SIG-M5 (cell line): ENCODE measurements around the gene MFSD1.

Experiments
- DNase-seq: peaks from one replicate; lab custom pipeline; 2025; lab: John Stamatoyannopoulos, UW

The MFSD1 gene

DNA sequence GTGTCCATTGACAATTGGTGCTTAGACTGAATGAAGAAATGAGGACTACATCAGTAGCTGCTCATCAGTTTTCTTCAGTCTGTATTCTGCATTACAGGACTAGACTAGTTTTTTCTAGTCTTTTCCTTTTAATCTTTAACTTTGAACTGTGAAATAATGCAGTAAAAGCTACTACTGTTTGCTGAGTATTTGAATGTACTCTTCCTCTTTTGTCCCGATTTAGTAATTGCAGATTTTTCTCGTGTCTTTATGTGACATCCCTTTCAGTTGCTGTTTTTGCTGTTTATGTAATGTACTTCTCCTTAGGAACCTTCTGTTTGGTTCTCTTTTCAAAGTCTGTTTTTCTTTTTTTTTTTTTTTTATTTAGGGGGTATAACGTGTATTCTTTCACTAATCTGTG lies 17.4 kb downstream of the MFSD1 start:
- no peak for DNase-seq

- DNase-seq: no peak
Observed at GRCh38 chr3:158820521-158820920, 18.7 kb downstream of the MFSD1 start.

DNA sequence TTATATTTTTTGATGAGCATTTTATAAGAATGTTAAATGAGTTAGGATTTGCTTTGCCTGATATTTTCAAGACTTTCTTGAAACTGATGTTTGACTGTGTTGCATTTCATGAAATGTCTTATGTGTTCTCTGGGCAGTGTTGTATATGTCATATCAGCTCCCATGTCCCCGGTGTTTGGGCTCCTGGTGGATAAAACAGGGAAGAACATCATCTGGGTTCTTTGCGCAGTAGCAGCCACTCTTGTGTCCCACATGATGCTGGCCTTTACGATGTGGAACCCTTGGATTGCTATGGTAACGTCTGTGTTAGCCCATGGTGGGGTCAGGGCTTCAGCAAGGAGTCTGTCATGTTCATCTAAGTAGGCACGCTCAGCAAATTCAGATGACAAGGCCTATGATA lies 20.0 kb downstream of the MFSD1 start:
- DNase-seq: no peak

DNA sequence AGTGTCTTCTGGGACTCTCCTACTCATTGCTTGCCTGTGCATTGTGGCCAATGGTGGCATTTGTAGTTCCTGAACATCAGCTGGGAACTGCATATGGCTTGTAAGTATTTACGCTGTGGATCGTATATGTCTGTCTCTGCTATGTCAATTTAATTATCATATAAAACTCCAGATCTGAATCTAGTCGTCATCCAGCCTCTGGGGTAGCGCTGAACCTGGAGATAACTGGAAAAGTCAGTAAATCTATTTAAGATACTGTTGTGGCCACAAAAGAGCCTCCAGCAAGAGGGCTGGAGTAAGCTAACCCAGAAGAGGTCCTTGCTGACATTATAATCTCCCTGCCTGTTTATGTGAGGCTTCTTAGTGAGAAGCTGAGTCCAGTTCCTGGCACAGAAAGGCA lies 21.6 kb downstream of the MFSD1 start:
- no peak for DNase-seq

DNA sequence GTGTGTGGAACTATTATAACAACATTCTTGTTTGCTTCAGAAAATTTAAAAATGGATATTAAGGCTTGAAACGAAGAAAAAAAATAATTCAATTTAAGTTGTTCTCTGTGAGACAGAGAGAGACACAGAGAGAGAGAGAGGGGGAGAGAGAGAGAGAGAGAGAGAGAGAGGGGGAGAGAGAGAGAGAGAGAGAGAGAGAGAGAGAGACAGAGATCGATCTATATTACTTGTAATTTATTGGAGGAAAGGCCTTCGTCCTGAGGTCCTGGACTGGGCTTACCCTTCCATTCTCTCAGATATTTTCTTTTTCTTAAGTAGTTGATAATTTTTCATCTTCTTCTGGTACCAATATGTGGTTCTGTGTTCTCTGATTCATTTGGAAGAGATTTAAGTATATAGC lies 25.9 kb downstream of the MFSD1 start:
- DNase-seq: no peak

GRCh38 chr3:158830391-158830790 lies 28.5 kb downstream of the MFSD1 start:
- no peak for DNase-seq

- DNase-seq: no peak
Observed at GRCh38 chr3:158831861-158832260, 30.0 kb downstream of the MFSD1 start.

- no peak for DNase-seq
Observed at GRCh38 chr3:158835631-158836030, 33.8 kb downstream of the MFSD1 start.

- no peak for DNase-seq
Observed at GRCh38 chr3:158836312-158836711, 34.5 kb downstream of the MFSD1 start.

DNA sequence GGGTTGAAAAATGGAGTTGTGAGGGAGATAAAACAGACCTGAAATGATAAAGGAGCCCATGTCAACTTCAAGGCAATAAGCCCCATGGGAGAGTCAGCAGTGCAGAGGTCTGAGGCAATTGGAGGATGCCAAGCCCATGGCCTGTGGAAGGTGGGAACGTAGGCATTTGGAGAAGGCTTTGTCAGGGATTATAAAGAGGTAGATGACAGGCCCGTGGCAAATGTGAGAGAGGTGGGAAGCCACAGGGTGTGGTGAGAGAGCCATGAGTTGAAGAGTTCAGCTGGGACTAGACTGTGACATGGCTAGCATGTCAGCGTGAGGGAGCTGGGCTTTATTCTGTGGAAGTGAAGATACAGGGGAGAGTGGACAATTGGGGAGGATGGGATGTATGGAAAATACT lies 35.4 kb downstream of the MFSD1 start:
- no peak for DNase-seq

GRCh38 chr3:158839966-158840365 lies 38.1 kb downstream of the MFSD1 start:
- DNase-seq: no peak

- DNase-seq: no peak
Observed at GRCh38 chr3:158841387-158841786, 39.5 kb downstream of the MFSD1 start.

GRCh38 chr3:158842976-158843375 lies 41.1 kb downstream of the MFSD1 start:
- no peak for DNase-seq

- no peak for DNase-seq
Observed at GRCh38 chr3:158845765-158846350, 44.0 kb downstream of the MFSD1 start.

GRCh38 chr3:158846803-158847451 lies 45.1 kb downstream of the MFSD1 start:
- no peak for DNase-seq

- no peak for DNase-seq
Observed at GRCh38 chr3:158847452-158847821, 45.6 kb downstream of the MFSD1 start.

GRCh38 chr3:158847885-158848284 lies 46.0 kb downstream of the MFSD1 start:
- no peak for DNase-seq

DNA sequence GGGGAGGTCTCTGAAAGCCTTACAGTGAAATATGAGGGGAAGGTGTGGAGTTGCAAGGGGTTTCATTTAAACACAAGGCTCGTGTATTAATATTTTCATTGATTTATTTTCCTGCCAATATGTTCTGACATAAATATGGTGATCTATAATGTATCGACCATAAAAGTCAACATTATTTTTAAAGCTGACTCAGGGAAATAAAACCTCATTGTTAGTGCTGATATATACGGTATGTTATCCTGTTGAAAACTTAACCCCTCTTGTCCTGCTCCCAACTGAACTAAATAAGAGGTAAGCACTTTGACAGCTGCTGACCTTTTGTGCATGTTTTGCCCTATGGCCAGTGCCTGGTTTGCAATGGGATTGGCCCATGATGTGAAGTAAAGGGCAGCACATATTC lies 47.9 kb downstream of the MFSD1 start:
- no peak for DNase-seq

DNA sequence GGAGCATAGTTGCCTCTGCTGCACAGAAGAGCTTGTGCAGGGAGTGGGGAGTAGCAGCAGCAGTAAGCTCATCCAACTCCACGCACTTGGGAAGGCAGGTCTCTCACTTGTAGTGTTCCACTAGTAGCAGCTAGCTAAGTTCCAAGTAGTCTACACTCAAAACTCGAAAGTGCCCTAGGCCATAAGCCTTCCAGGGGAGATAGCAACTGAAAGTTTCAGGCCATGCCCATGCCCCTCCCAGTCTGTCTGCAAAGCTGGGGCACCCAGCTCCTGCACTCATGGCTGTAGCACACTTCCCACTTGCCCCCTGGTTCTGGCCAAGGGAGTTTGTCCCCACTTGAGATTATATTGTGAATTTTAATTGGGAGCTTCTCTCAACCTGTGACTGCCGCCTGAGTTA lies 57.5 kb downstream of the MFSD1 start:
- DNase-seq: no peak

GRCh38 chr3:158863247-158863646 lies 61.4 kb downstream of the MFSD1 start:
- DNase-seq: no peak

DNA sequence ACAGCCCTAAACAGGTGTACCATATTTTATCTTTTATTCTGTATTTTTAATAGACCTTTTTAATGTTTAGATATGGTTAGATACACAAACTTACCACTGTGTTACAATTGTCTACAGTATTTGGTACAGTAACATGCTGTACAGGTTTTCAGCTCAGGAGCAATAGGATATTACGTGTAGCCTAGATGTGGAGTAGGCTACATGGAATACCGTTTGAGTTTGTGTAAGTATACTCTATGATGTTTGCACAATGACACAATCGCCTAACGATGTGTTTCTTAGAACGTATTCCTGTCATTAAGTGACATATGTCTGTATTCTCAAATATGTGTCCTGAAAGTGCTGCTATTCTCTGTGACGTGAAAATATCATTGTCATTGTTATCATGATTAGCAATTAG lies 62.6 kb downstream of the MFSD1 start:
- no peak for DNase-seq

DNA sequence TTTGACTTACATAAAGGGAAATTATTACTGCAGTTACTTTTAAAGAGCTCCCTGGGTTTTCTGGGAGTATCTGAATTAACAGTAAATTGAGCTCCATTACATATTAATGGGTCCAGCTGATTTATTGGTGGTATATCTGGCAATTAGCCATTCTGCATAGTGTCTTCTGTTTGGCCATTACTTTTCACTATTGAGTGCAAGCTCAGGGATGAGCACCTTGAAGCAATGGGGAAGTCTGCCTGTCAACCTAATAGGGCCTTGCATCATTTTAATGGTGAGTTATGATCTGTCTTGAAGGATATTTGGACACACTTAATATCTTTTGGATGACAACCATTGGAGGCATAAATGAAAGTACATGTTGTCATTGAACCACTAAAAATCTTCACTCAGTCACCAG lies 73.8 kb downstream of the MFSD1 start:
- no peak for DNase-seq
